Measurements from ENCODE around the gene OR2Y1.
"Not testable (repeated sequence)": the region's sequence is repeated elsewhere in the genome, so short reads cannot be mapped to it uniquely, and the experiment has no call there.

OR2Y1 gene

GRCh38 chr5:180740953-180741352 lies 1.1 kb upstream of the OR2Y1 start:
- DNase-seq (ENCODE audit: low read depth in 4 of 4, low spot score in 1 of 4), result not testable (repeated sequence)

- no peak for DNase-seq (ENCODE audit: low read depth in 4 of 4, low spot score in 1 of 4)
Observed at GRCh38 chr5:180739271-180739670, 587 bp downstream of the OR2Y1 start.

GRCh38 chr5:180736536-180736935 lies 3.3 kb downstream of the OR2Y1 start:
- no peak for DNase-seq (ENCODE audit: low read depth in 4 of 4, low spot score in 1 of 4)

- no peak for DNase-seq (ENCODE audit: low read depth in 4 of 4, low spot score in 1 of 4)
Observed at GRCh38 chr5:180724944-180725343, 14.9 kb downstream of the OR2Y1 start.

- DNase-seq (ENCODE audit: low read depth in 4 of 4, low spot score in 1 of 4), result no peak
Observed at GRCh38 chr5:180723936-180724335, 15.9 kb downstream of the OR2Y1 start.

- DNase-seq (ENCODE audit: low read depth in 4 of 4, low spot score in 1 of 4), result no peak
Observed at GRCh38 chr5:180720486-180720885, 19.4 kb downstream of the OR2Y1 start.

GRCh38 chr5:180719781-180720180 lies 20.1 kb downstream of the OR2Y1 start:
- DNase-seq (ENCODE audit: low read depth in 4 of 4, low spot score in 1 of 4), result no peak

GRCh38 chr5:180718810-180719453 lies 20.9 kb downstream of the OR2Y1 start:
- peak in 2 of 4 experiments; percentile 1 to 5 for DNase-seq (ENCODE audit: low read depth in 4 of 4, low spot score in 1 of 4)

GRCh38 chr5:180717989-180718388 lies 21.9 kb downstream of the OR2Y1 start:
- no peak for DNase-seq (ENCODE audit: low read depth in 4 of 4, low spot score in 1 of 4)

- DNase-seq (ENCODE audit: low read depth in 4 of 4, low spot score in 1 of 4), result no peak
Observed at GRCh38 chr5:180704362-180704761, 35.5 kb downstream of the OR2Y1 start.

- DNase-seq (ENCODE audit: low read depth in 4 of 4, low spot score in 1 of 4), result no peak
Observed at GRCh38 chr5:180703912-180704311, 35.9 kb downstream of the OR2Y1 start.

GRCh38 chr5:180703371-180703770 lies 36.5 kb downstream of the OR2Y1 start:
- not testable (repeated sequence) for DNase-seq (ENCODE audit: low read depth in 4 of 4, low spot score in 1 of 4)

GRCh38 chr5:180700440-180700839 lies 39.4 kb downstream of the OR2Y1 start:
- not testable (repeated sequence) for DNase-seq (ENCODE audit: low read depth in 4 of 4, low spot score in 1 of 4)

GRCh38 chr5:180699042-180699441 lies 40.8 kb downstream of the OR2Y1 start:
- no peak for DNase-seq (ENCODE audit: low read depth in 4 of 4, low spot score in 1 of 4)

GRCh38 chr5:180696116-180696515 lies 43.7 kb downstream of the OR2Y1 start:
- DNase-seq (ENCODE audit: low read depth in 4 of 4, low spot score in 1 of 4), result no peak

GRCh38 chr5:180692429-180692828 lies 47.4 kb downstream of the OR2Y1 start:
- no peak for DNase-seq (ENCODE audit: low read depth in 4 of 4, low spot score in 1 of 4)

- DNase-seq (ENCODE audit: low read depth in 4 of 4, low spot score in 1 of 4), result no peak
Observed at GRCh38 chr5:180691046-180691445, 48.8 kb downstream of the OR2Y1 start.

- DNase-seq (ENCODE audit: low read depth in 4 of 4, low spot score in 1 of 4), result no peak
Observed at GRCh38 chr5:180690562-180690961, 49.3 kb downstream of the OR2Y1 start.

GRCh38 chr5:180689775-180690174 lies 50.1 kb downstream of the OR2Y1 start:
- DNase-seq (ENCODE audit: low read depth in 4 of 4, low spot score in 1 of 4), result no peak
